ENCODE measurements around the gene PRKRIP1.

Gene PRKRIP1

GRCh38 chr7:102417105-102417504, 20.9 kb downstream of the PRKRIP1 start:
- H3K4me3 ChIP-seq (ENCODE audit: low read length): no peak overlapping the region
- no peak for TF ChIP-seq CTCF (IDR thresholded peaks at IDR 0.05; ENCODE audit: insufficient read depth, low read depth, low read length, missing control alignments)
- no peak for DNase-seq (ENCODE audit: low read depth)

GRCh38 chr7:102418592-102418991, 22.4 kb downstream of the PRKRIP1 start:
- TF ChIP-seq CTCF (IDR thresholded peaks at IDR 0.05; ENCODE audit: insufficient read depth, low read depth, low read length, missing control alignments): no peak
- no peak for DNase-seq (ENCODE audit: low read depth)
- H3K4me3 ChIP-seq (ENCODE audit: low read length): no peak overlapping the region

GRCh38 chr7:102421706-102422240, 25.6 kb downstream of the PRKRIP1 start:
- no peak overlapping the region for H3K4me3 ChIP-seq (ENCODE audit: low read length)
- no peak for DNase-seq (ENCODE audit: low read depth)
- no peak for TF ChIP-seq CTCF (IDR thresholded peaks at IDR 0.05; ENCODE audit: insufficient read depth, low read depth, low read length, missing control alignments)

- H3K4me3 ChIP-seq (ENCODE audit: low read length): no peak overlapping the region
- TF ChIP-seq CTCF (IDR thresholded peaks at IDR 0.05; ENCODE audit: insufficient read depth, low read depth, low read length, missing control alignments): no peak
- no peak for DNase-seq (ENCODE audit: low read depth)
These were observed 28.0 kb downstream of the PRKRIP1 start for GRCh38 chr7:102424129-102424551.

- H3K4me3 ChIP-seq (ENCODE audit: low read length): no peak overlapping the region
- no peak for TF ChIP-seq CTCF (IDR thresholded peaks at IDR 0.05; ENCODE audit: insufficient read depth, low read depth, low read length, missing control alignments)
- no peak for DNase-seq (ENCODE audit: low read depth)
These were observed 28.6 kb downstream of the PRKRIP1 start for GRCh38 chr7:102424787-102425218.

- H3K4me3 ChIP-seq (ENCODE audit: low read length): no peak overlapping the region
- no peak for DNase-seq (ENCODE audit: low read depth)
- TF ChIP-seq CTCF (IDR thresholded peaks at IDR 0.05; ENCODE audit: insufficient read depth, low read depth, low read length, missing control alignments): no peak
These were observed 29.6 kb downstream of the PRKRIP1 start for GRCh38 chr7:102425639-102426267.

Measured in epithelial cell of esophagus (primary cell).